Fibroblast of mammary gland (primary cell): ENCODE measurements around the gene CCDC85C.

Experiments
- DNase-seq: peaks from one replicate; pipeline ENCODE4 v3.0.0-alpha.2; 2010; ENCODE audit warnings: low read depth
- H3K4me3 ChIP-seq: 2 replicates; pipeline ENCODE4 v1.5.1; 2011; ENCODE audit warnings: low read depth, mild to moderate bottlenecking, low read length, moderate library complexity; ENCODE audit not compliant: control insufficient read depth
- TF ChIP-seq, protein P1 (sequence below): conservative IDR thresholded peaks from 2 replicates; pipeline ENCODE4 v1.5.1; 2011; ENCODE audit warnings: low read depth, low read length, inconsistent platforms; ENCODE audit not compliant: control insufficient read depth, insufficient read depth

The CCDC85C gene

GRCh38 chr14:99603471-99604277 is at the start of gene CCDC85C:
CCDC85C (minus strand) TSS chr14:99604207; CDS start chr14:99603959, 248 bp downstream.
- peak; percentile 17 for DNase-seq
- H3K4me3 ChIP-seq = peak within 1 kb of the TSS; percentile 65
- TF ChIP-seq, protein P1, sequence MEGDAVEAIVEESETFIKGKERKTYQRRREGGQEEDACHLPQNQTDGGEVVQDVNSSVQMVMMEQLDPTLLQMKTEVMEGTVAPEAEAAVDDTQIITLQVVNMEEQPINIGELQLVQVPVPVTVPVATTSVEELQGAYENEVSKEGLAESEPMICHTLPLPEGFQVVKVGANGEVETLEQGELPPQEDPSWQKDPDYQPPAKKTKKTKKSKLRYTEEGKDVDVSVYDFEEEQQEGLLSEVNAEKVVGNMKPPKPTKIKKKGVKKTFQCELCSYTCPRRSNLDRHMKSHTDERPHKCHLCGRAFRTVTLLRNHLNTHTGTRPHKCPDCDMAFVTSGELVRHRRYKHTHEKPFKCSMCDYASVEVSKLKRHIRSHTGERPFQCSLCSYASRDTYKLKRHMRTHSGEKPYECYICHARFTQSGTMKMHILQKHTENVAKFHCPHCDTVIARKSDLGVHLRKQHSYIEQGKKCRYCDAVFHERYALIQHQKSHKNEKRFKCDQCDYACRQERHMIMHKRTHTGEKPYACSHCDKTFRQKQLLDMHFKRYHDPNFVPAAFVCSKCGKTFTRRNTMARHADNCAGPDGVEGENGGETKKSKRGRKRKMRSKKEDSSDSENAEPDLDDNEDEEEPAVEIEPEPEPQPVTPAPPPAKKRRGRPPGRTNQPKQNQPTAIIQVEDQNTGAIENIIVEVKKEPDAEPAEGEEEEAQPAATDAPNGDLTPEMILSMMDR = no peak

GRCh38 chr14:99651953-99652746 is 48.1 kb upstream of the CCDC85C start:
- DNase-seq = no peak
- TF ChIP-seq, protein P1 = no peak

GRCh38 chr14:99650189-99650588 is 46.2 kb upstream of the CCDC85C start:
- no peak overlapping the region for H3K4me3 ChIP-seq
- TF ChIP-seq, protein P1 = no peak
- DNase-seq = no peak

More at GRCh38 chr14:99651953-99652746, 48.1 kb upstream of the CCDC85C start:
- no peak overlapping the region for H3K4me3 ChIP-seq

GRCh38 chr14:99649643-99650042 is 45.6 kb upstream of the CCDC85C start:
- TF ChIP-seq, protein P1 = no peak
- H3K4me3 ChIP-seq = no peak overlapping the region
- no peak for DNase-seq

- DNase-seq = peak; percentile 76
Measured at GRCh38 chr14:99649219-99649618, 45.2 kb upstream of the CCDC85C start.

DNA sequence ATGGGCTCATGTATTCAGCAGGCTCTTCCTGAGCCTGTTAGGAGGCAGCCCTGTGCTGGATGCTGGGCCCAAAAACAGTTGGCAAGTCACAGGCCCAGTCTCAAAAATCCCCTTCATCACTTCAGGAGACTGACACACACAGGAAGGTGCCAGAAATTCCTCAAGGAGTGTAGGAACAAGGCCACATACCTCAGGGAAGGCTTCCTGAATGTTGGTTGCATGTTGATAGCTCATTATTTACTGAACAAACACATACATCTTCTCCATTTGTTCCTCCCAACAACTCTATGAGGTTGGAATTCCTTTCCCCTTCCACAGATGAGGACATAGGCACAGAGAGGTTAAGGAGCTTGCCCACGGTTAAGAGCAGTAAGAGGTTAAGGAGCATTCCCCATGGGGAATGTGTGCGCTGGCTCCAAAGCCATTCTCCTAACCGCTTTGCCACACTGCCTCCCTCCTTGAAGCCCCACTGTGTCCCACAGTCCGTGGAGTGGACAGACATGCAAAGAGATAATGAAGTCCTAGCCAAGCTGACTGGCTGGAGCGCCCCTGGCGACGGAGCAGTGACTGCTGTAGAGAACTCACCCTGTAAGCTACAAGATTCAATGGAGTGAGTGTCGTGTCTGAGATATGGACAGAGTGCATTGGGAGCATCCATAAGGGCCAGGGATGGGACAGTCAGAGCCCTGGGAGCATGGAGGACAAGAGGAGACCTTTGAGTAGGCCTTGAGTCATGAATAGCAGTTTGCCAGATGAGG is 44.2 kb upstream of the CCDC85C start:
- TF ChIP-seq, protein P1 = no peak
- no peak for DNase-seq
- H3K4me3 ChIP-seq = no peak overlapping the region

More at GRCh38 chr14:99649219-99649618, 45.2 kb upstream of the CCDC85C start:
- TF ChIP-seq, protein P1 = no peak
- no peak overlapping the region for H3K4me3 ChIP-seq
